ENCODE measurements around the gene CNTNAP5.

Gene CNTNAP5

GRCh38 chr2:124883595-124883994 is 858.5 kb downstream of the CNTNAP5 start:
- no peak for DNase-seq (ENCODE audit: insufficient read length, low spot score)
- no peak for TF ChIP-seq POLR2A (IDR thresholded peaks at IDR 0.05; ENCODE audit: low read depth, low read length)
- no peak for FAIRE-seq

DNA sequence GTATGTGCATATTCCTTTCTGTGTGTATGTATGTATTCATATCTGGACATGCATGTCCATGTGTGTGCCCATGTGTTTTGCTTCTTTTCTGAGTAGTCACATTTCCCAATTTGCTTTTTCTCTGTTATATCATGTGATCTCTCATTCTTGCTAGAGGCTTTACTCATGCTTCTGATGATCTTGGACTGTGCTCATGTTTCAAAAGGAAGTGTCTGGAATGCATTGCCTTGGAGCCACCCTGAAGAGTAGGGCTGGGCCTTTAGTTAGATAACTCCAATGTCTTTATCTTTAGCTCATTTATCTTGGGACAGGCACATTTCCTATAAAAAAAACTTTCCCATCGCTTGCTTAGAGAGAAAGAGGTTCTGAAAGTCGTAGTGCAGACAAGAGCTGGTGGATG is 859.2 kb downstream of the CNTNAP5 start:
- FAIRE-seq: no peak
- DNase-seq (ENCODE audit: insufficient read length, low spot score): no peak
- no peak for TF ChIP-seq POLR2A (IDR thresholded peaks at IDR 0.05; ENCODE audit: low read depth, low read length)

GRCh38 chr2:124886216-124886615 is 861.1 kb downstream of the CNTNAP5 start:
- no peak for DNase-seq (ENCODE audit: insufficient read length, low spot score)
- no peak for TF ChIP-seq POLR2A (IDR thresholded peaks at IDR 0.05; ENCODE audit: low read depth, low read length)
- FAIRE-seq: no peak

DNA sequence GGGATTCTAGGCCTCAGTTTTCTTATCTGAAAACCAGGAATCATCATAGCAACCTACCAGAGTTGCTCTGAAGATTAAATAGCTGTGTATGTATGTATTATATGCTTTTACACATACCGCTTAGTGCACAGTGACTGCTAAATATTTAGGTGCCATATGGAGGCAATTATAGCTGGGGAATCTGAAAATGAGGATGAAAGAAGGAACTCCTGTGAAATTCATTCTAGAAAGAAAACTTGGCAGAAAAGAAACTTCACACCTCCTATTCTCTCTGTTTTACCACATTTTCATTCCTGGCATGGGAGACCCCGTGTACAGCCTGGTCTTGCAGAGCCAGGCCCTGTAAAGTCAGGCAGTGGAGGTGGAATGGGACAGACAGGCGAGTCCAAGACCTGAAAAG is 862.4 kb downstream of the CNTNAP5 start:
- FAIRE-seq (no peak), DNase-seq (ENCODE audit: insufficient read length, low spot score) (no peak)
- no peak for TF ChIP-seq POLR2A (IDR thresholded peaks at IDR 0.05; ENCODE audit: low read depth, low read length)

DNA sequence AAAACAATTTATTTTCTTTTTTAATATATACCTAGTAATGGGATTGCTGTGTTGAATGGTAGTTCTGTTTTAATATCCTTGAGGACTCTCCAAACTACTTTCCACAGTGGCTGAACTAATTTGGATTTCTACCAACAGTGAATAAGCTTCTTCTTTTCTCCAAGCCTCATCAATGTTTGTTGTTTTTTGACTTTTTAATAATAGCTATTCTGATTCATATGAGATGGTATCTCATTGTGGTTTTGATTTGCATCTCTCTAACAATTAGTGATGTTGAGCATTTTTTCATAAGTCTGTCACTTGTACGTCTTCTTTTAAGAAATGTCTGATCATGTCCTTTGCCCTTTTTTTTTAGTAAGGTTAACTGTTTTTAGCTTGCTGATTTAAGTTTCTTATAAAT is 863.3 kb downstream of the CNTNAP5 start:
- FAIRE-seq (no peak), DNase-seq (ENCODE audit: insufficient read length, low spot score) (no peak)
- TF ChIP-seq POLR2A (IDR thresholded peaks at IDR 0.05; ENCODE audit: low read depth, low read length): no peak

DNA sequence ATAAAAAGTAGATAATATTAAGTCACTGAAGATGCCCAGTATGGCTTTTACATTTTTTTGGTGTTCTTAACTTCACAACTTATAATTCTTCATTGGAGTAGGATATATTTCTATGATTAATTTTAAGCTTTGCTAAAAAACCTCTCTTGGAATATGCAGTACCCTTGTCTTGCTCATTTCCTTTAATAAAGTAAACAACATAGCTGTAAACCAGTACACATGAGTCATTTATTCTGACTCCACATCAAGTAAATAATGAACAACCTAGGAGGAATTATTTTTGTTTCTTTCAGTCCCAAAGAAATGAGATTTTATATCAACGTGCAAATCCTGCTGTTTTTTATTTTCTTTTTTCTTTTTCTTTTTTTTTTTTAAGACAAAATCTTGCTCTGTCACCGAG is 869.1 kb downstream of the CNTNAP5 start:
- no peak for FAIRE-seq
- DNase-seq (ENCODE audit: insufficient read length, low spot score): no peak
- TF ChIP-seq POLR2A (IDR thresholded peaks at IDR 0.05; ENCODE audit: low read depth, low read length): no peak

DNA sequence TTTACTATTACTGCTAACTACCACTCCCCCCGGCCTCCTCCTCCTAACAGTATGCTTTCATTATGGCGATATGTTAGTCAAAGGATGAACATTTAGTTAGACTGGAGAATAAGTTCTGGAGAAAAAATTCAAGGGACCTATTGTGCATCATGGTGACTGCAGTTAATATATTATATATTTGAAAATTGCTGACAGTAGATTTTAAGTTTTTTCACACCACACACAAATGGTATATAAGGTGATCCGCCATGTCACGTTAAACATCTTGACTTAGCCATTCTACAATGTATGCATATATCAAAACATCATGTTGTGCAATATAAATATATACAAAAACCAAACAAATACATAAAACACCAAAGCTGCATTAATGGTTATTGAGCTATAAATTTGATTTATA is 873.7 kb downstream of the CNTNAP5 start:
- DNase-seq (ENCODE audit: insufficient read length, low spot score) (no peak), FAIRE-seq (no peak)
- no peak for TF ChIP-seq POLR2A (IDR thresholded peaks at IDR 0.05; ENCODE audit: low read depth, low read length)

DNA sequence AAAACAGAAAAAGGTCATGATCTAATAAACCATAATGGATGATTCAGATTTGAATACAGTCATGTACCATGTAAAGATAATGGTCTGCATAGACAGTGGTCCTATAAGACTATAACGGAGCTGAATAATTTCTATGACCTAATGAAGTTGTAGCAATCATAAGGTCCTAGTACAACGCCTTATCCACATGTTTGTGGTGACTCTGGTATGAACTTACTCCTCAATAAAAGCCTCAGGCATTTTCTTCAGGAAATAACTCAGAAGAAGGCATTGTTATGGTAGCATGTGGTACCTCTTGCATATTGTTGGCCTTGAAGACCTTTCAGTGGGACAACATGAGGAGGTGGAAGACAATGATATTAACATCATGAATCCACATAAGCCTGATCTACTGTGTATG is 883.3 kb downstream of the CNTNAP5 start:
- TF ChIP-seq POLR2A (IDR thresholded peaks at IDR 0.05; ENCODE audit: low read depth, low read length): no peak
- FAIRE-seq (no peak), DNase-seq (ENCODE audit: insufficient read length, low spot score) (no peak)

GRCh38 chr2:124911560-124911959 is 886.5 kb downstream of the CNTNAP5 start:
- no peak for TF ChIP-seq POLR2A (IDR thresholded peaks at IDR 0.05; ENCODE audit: low read depth, low read length)
- DNase-seq (ENCODE audit: insufficient read length, low spot score): no peak
- FAIRE-seq: no peak

- TF ChIP-seq POLR2A (IDR thresholded peaks at IDR 0.05; ENCODE audit: low read depth, low read length): no peak
- FAIRE-seq: no peak
- DNase-seq (ENCODE audit: insufficient read length, low spot score): no peak
Observed at GRCh38 chr2:124913868-124914267, 888.8 kb downstream of the CNTNAP5 start.

DNA sequence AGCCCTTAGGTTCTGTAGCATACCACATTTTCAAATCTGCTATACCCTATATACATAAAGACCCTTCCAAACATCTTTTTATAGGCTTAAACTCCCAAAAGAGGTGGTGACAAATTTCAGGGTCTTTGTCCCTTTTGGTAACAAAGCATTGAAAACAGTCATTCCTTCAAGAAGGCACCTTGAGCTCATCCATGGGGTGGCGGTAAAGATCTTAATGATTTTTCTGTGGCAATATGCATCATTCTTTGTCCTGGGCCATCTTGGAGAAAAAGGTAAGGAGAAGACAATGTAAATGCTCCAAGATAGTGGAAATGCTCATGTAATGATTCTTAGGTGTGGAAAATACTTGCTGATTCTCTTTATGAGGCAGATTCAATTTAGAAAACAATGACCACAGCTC is 890.5 kb downstream of the CNTNAP5 start:
- no peak for TF ChIP-seq POLR2A (IDR thresholded peaks at IDR 0.05; ENCODE audit: low read depth, low read length)
- DNase-seq (ENCODE audit: insufficient read length, low spot score) (no peak), FAIRE-seq (no peak)

DNA sequence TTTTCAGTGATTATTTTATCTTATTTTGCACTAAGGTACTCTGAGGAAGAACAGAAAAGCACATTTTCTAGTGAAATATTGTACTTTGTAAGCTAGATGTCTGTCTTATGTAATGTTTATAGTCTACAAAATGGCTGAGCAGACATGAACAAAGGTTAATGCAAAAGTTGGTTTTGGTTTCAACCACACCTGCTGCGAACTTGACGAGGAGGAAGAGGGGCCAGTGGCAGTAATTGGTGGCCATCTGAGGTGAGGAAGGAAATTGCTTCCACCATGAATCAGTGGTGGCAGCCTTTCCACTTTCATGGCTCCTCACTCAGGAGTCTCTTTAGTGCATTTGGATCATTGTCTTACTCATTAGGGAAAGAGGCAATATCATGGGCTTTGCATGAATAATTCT is 894.2 kb downstream of the CNTNAP5 start:
- DNase-seq (ENCODE audit: insufficient read length, low spot score) (no peak), FAIRE-seq (no peak)
- TF ChIP-seq POLR2A (IDR thresholded peaks at IDR 0.05; ENCODE audit: low read depth, low read length): no peak

DNA sequence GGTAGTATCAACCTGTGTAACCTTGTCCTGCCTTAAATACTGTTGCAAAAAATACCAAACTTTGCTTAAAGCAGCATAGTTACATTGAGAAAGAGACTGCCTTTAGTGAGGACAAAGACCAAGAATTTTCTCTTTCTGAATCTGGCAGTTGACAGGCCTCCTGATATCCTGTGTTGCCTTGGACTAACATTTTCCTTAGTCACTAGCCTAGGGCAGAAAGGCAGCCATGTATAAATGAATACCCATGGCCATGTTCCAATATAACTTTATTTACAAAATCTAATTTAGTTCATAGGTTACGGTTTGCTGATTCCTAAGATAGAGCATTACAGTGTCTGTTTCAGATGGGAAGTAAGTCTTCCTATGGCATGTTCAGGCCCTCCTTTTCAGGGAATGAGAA is 895.4 kb downstream of the CNTNAP5 start:
- TF ChIP-seq POLR2A (IDR thresholded peaks at IDR 0.05; ENCODE audit: low read depth, low read length): no peak
- DNase-seq (ENCODE audit: insufficient read length, low spot score): no peak
- FAIRE-seq: no peak

DNA sequence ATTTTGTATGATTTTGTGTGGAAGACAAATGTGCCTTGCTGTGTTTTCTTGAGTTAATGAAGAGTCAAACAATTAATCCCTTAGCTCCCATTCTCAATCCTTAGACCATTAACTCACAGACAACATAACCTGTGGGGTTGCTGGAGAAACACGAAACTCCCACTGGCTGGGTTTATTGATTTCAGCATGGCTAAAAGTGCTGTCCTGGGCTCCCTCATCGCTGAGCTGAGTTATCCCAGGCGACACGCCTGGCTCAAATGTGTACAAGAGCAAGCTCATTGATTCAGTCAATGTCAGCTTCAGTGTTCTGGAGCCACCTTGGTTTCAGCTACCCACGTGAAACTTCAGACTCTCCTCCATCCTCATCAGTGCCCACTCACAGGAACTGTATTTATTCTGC is 896.1 kb downstream of the CNTNAP5 start:
- no peak for DNase-seq (ENCODE audit: insufficient read length, low spot score)
- TF ChIP-seq POLR2A (IDR thresholded peaks at IDR 0.05; ENCODE audit: low read depth, low read length): no peak
- no peak for FAIRE-seq

DNA sequence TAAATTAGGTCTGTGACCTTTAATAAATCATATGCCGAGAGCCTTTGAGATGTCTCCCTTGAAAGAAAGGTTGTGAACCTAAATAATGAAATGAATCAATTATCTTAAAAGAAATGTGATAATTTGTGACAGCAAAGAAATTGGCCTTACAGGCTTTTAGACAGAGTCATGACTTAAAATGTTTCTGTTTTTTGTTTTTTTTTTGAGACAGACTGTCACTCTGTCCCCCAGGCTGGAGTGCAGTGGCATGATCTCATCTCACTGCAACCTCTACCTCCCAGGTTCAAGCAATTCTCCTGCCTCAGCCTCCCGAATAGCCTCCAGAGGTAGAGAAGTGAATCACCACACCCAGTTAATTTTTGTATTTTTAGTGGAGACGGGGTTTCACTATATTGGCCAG is 898.0 kb downstream of the CNTNAP5 start:
- no peak for DNase-seq (ENCODE audit: insufficient read length, low spot score)
- no peak for TF ChIP-seq POLR2A (IDR thresholded peaks at IDR 0.05; ENCODE audit: low read depth, low read length)
- no peak for FAIRE-seq

DNA sequence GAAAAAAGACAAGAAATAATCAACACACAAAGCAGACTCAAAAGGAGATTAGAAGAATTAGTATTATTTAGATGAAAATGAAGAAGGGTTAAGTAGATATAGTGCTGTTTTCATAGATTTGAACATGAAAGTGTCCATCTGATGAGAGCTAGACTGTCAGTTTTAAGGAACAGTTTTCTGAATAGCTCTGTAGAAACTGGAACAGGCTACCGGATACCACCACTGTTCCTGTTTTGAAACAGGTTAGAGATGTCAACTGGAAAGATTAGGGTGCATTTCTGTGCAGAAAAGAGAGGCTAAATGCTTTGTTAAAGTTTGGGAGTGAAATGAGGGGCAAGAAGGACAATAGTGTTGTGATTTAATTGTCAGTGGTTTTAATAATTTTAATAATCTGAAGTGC is 908.8 kb downstream of the CNTNAP5 start:
- FAIRE-seq (no peak), DNase-seq (ENCODE audit: insufficient read length, low spot score) (no peak)
- no peak for TF ChIP-seq POLR2A (IDR thresholded peaks at IDR 0.05; ENCODE audit: low read depth, low read length)
